SK-N-SH treated with all-trans-retinoic acid at 6 μM for 48 hours (cell line): ENCODE data around the gene LONP1.

Experiments
- ATAC-seq: fragments of 200-7000 bp; cut with Tn5 transposase; 3 replicates; pipeline ENCODE4 v1.9.1; 2020; ENCODE audit warnings: mild to moderate bottlenecking, moderate library complexity
- BACH2 ChIP-seq: fragments of 250-450 bp; sonication (Bioruptor Pico); IDR thresholded peaks from 2 replicates; pipeline ENCODE4 v1.9.0; 2021; ENCODE audit warnings: mild to moderate bottlenecking, borderline replicate concordance
- CREB5 ChIP-seq: fragments of 250-450 bp; sonication (Bioruptor Pico); IDR thresholded peaks from 2 replicates; pipeline ENCODE4 v1.5.1; 2020; ENCODE audit warnings: low read depth, mild to moderate bottlenecking, moderate library complexity
- CSDC2 ChIP-seq: fragments of 250-450 bp; sonication (Bioruptor Pico); IDR thresholded peaks from 2 replicates; pipeline ENCODE4 v1.5.0; 2020; ENCODE audit warnings: mild to moderate bottlenecking, moderate library complexity
- CSRNP3 ChIP-seq: fragments of 250-450 bp; sonication (Bioruptor Pico); IDR thresholded peaks from 2 replicates; pipeline ENCODE4 v1.5.1; 2021; ENCODE audit warnings: mild to moderate bottlenecking, moderate library complexity
- ESRRG ChIP-seq: fragments of 250-450 bp; sonication (Bioruptor Pico); IDR thresholded peaks from 2 replicates; pipeline ENCODE4 v1.6.1; 2021; ENCODE audit warnings: mild to moderate bottlenecking
- ISL1 ChIP-seq: fragments of 250-450 bp; sonication (Bioruptor Pico); IDR thresholded peaks from 2 replicates; pipeline ENCODE4 v2.1.2; 2022; ENCODE audit warnings: mild to moderate bottlenecking, moderate library complexity
- OSR1 ChIP-seq: fragments of 250-450 bp; sonication (Bioruptor Pico); IDR thresholded peaks from 2 replicates; pipeline ENCODE4 v1.8.0; 2022; ENCODE audit warnings: moderate library complexity, mild to moderate bottlenecking, inconsistent platforms
- PATZ1 ChIP-seq: fragments of 250-450 bp; sonication (Bioruptor Pico); IDR thresholded peaks from 2 replicates; pipeline ENCODE4 v1.8.0; 2020; ENCODE audit warnings: mild to moderate bottlenecking, moderate library complexity, borderline replicate concordance
- POU6F1 ChIP-seq: fragments of 250-450 bp; sonication (Bioruptor Pico); IDR thresholded peaks from 2 replicates; pipeline ENCODE4 v1.8.0; 2021; ENCODE audit warnings: low read depth, mild to moderate bottlenecking, moderate library complexity, borderline replicate concordance
- PPARA ChIP-seq: fragments of 250-450 bp; sonication (Bioruptor Pico); IDR thresholded peaks from 2 replicates; pipeline ENCODE4 v1.5.0; 2020; ENCODE audit warnings: mild to moderate bottlenecking, borderline replicate concordance
- RARB ChIP-seq: fragments of 250-450 bp; sonication (Bioruptor Pico); IDR thresholded peaks from 2 replicates; pipeline ENCODE4 v1.8.0; 2021; ENCODE audit warnings: mild to moderate bottlenecking, moderate library complexity
- SNAI2 ChIP-seq: fragments of 250-450 bp; sonication (Bioruptor Pico); IDR thresholded peaks from 2 replicates; pipeline ENCODE4 v1.5.0; 2020; ENCODE audit warnings: mild to moderate bottlenecking, moderate library complexity
- TCF4 ChIP-seq: fragments of 250-450 bp; sonication (Bioruptor Pico); IDR thresholded peaks from 2 replicates; pipeline ENCODE4 v1.8.0; 2021; ENCODE audit warnings: mild to moderate bottlenecking, moderate library complexity, borderline replicate concordance
- TOX ChIP-seq: fragments of 250-450 bp; sonication (Bioruptor Pico); IDR thresholded peaks from 2 replicates; pipeline ENCODE4 v1.8.0; 2021; ENCODE audit warnings: mild to moderate bottlenecking, moderate library complexity, borderline replicate concordance
- TSHZ2 ChIP-seq: fragments of 250-450 bp; sonication (Bioruptor Pico); IDR thresholded peaks from 2 replicates; pipeline ENCODE4 v1.5.0; 2020; ENCODE audit warnings: mild to moderate bottlenecking, moderate library complexity
- ZC3H10 ChIP-seq: fragments of 250-450 bp; sonication (Bioruptor Pico); IDR thresholded peaks from 2 replicates; pipeline ENCODE4 v1.5.1; 2021; ENCODE audit warnings: mild to moderate bottlenecking, moderate library complexity
- ZFP3 ChIP-seq: fragments of 250-450 bp; sonication (Bioruptor Pico); IDR thresholded peaks from 2 replicates; pipeline ENCODE4 v1.5.0; 2020; ENCODE audit warnings: mild to moderate bottlenecking, moderate library complexity
- ZFP30 ChIP-seq: fragments of 450-650 bp; formaldehyde crosslinking; IDR thresholded peaks from 2 replicates; pipeline ENCODE4 v1.5.0; 2022; ENCODE audit warnings: mild to moderate bottlenecking, moderate library complexity
- ZNF565 ChIP-seq: fragments of 450-650 bp; formaldehyde crosslinking; conservative IDR thresholded peaks from 2 replicates; pipeline ENCODE4 v1.5.0; 2020; ENCODE audit warnings: low read depth, mild to moderate bottlenecking, moderate library complexity
- ZNF70 ChIP-seq: fragments of 450-650 bp; formaldehyde crosslinking; IDR thresholded peaks from 2 replicates; pipeline ENCODE4 v1.5.0; 2020; ENCODE audit warnings: mild to moderate bottlenecking, moderate library complexity
- ZNF8 ChIP-seq: fragments of 450-650 bp; formaldehyde crosslinking; IDR thresholded peaks from 2 replicates; pipeline ENCODE4 v1.5.0; 2020; ENCODE audit warnings: mild to moderate bottlenecking, moderate library complexity

LONP1 gene

GRCh38 chr19:5652261-5652660 is 67.7 kb downstream of the LONP1 start:
- ATAC-seq = no peak
- no peak for TF ChIP-seq POU6F1
- no peak for TF ChIP-seq ZFP30
- no peak for TF ChIP-seq ZFP3 (CRISPR knock-in tag)
- TF ChIP-seq ZNF70 (CRISPR knock-in tag) = no peak

GRCh38 chr19:5651361-5651760 is 68.6 kb downstream of the LONP1 start:
- no peak for ATAC-seq
- TF ChIP-seq CSDC2 (CRISPR knock-in tag) (no peak), TSHZ2 (CRISPR knock-in tag) (no peak), CREB5 (CRISPR knock-in tag) (no peak), POU6F1 (no peak), CSRNP3 (CRISPR knock-in tag) (no peak), ZNF8 (CRISPR knock-in tag) (no peak), ISL1 (no peak), SNAI2 (CRISPR knock-in tag) (no peak), BACH2 (no peak), TCF4 (CRISPR knock-in tag) (no peak), ZFP3 (CRISPR knock-in tag) (no peak), RARB (CRISPR knock-in tag) (no peak), ZC3H10 (no peak), ZNF565 (CRISPR knock-in tag) (no peak), ZFP30 (no peak), TOX (CRISPR knock-in tag) (no peak), ESRRG (CRISPR knock-in tag) (no peak), PATZ1 (CRISPR knock-in tag) (no peak), PPARA (CRISPR knock-in tag) (no peak), OSR1 (CRISPR knock-in tag) (no peak)

- no peak for ATAC-seq
- TF ChIP-seq TSHZ2 (CRISPR knock-in tag) (no peak), CSRNP3 (CRISPR knock-in tag) (no peak), ZC3H10 (no peak), SNAI2 (CRISPR knock-in tag) (no peak), TOX (CRISPR knock-in tag) (no peak), ZNF70 (CRISPR knock-in tag) (no peak), PATZ1 (CRISPR knock-in tag) (no peak), RARB (CRISPR knock-in tag) (no peak), ZFP30 (no peak)
Measured at GRCh38 chr19:5648464-5648863, 71.5 kb downstream of the LONP1 start.
